Stimulated activated CD8-positive, alpha-beta memory T cell treated with anti-CD3 and anti-CD28 coated beads, Interleukin-7, amount 100 ng/mL, for 24 hours (primary cell): ENCODE results near the gene PILRA.
"Not testable (repeated sequence)": the region's sequence is repeated elsewhere in the genome, so short reads cannot be mapped to it uniquely, and the experiment has no call there.

ENCODE experiments used
- DNase-seq: peaks from one replicate; pipeline ENCODE4 v3.0.0-alpha.2; 2020; ENCODE audit warnings: low read depth

Gene PILRA

DNA sequence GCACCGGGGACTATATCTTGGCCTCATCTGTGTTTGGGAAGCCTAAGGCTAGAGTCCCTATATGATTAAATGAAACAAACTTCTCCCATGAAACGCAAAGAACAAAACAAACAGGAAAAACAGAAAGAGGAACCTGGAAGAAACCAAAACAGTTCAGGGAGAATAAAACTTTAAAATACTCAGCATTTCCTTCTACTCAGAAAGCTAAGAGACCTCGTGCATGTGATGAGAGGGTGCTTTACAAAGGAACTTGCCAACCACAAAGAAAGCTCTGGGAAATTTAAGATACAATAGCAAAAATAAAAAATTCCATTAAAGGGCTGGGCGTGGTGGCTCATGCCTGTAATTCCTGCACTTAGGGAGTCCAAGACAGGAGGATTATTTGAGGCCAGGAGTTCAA, 6.9 kb downstream of the PILRA start:
- no peak for DNase-seq

DNA sequence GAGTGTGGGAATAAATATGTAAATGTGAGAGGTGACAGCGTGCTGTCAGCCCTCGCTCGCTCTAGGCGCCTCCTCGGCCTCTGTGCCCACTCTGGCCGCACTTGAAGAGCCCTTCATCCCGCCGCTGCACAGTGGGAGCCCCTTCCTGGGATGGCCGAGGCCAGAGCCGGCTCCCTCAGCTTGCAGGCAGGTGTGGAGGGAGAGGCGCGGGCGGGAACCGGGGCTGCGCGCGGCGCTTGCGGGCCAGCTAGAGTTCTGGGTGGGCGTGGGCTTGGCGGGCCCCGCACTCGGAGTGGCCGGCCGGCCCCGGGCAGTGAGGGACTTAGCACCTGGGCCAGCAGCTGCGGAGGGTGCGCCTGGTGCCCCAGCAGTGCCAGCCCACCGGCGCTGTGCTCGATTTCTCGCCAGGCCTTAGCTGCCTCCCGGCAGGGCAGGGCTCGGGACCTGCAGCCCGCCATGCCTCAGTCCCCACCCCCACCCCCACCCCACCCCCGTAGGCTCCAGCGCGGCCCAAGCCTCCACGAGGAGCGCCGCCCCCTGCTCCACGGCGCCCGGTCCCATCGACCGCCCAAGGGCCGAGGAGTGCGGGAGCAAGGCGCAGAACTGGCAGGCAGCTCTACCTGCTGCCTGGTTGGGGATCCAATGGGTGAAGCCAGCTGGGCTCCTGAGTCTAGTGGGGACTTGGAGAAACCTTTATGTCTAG, 8.4 kb downstream of the PILRA start:
- DNase-seq: not testable (repeated sequence)

DNA sequence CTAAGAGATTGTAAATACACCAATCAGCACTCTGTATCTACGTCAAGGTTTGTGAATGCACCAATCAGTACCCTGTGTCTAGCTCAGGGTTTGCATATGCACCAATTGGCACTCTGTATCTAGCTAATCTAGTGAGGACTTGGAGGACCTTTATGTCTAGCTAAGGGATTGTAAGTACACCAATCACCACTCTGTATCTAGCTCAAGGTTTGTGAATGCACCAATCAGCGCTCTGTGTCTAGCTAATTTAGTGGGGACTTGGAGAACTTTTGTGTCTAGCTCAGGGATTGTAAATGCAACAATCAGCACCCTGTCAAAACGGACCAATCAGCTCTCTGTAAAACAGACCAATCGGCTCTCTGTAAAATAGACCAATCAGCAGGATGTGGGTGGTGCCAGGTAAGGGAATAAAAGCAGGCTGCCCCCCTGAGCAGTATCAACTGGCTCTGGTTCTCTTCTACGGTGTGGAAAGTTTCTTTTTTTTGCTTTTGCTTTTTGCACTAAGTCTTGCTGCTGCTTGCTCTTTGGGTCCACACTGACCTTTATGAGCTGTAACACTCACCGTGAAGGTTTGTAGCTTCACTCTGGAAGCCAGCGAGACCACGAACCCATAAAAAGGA, 9.1 kb downstream of the PILRA start:
- DNase-seq: not testable (repeated sequence)

DNA sequence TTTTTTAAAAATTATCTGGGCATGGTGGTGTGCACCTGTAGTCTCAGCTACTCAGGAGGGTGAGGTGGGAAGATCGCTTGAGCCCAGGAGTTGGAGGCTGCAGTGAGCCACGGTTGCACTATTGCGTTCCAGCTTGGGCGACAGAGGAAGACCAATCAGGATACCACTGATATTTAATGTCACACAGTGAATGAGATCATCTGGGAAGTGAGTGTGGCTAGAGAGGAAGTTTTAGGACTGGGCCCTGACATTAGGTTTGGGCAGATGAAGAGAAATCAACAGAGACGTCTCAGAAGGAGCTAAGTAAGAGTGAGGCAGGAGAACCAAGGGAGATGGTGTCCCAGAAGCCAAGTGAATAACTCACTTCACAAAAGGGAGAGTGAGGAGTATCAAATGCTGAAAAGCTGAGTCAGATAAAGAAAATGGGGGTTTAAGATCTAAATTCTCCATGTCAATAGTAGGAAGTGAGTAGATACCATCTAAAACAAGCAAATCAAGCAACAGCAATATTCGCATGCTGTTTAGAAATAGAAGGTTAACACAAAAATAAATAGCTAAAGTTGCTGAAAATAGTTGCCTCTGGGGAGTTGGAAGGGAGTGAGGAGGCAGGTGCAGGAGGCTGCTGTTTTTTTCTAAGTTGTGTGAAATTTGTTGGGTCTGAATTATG, 11.5 kb downstream of the PILRA start:
- DNase-seq: no peak

DNA sequence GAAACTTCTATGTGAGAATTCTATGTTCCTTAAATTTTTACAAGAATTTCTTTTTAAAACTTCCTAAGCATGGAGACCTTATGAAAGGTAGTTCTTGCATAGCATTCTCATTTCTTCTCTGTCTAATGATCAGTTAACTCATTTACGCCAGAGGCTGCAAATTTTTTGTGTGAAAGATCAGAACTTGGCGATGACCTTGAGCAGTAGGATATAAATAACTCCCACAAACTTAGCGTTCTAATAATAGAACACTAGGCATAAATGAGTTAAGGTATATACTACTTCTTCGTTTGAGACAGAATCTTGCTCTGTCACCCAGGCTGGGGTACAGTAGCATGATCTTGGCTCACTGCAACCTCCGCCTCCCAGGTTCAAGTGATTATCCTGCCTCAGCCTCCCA, 13.7 kb downstream of the PILRA start:
- DNase-seq: no peak

DNA sequence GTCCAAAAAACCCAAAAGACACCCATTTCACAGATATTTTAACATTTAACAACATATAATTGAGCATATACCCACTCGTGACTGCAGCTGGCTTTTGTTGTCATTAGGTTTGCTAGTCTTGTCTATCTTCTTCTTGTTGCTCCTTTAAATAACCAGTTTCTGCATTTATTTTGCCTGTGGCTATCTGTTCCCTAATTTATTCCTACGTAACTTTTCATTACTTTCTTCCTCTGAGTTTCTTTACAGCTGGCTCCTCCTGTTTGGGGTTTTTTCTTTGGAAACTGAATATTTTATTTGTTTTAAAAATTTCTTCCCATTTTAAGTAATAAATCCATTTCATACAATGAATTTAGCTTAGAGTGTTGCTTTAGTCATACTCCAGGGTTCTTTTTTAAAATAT, 14.4 kb downstream of the PILRA start:
- no peak for DNase-seq

DNA sequence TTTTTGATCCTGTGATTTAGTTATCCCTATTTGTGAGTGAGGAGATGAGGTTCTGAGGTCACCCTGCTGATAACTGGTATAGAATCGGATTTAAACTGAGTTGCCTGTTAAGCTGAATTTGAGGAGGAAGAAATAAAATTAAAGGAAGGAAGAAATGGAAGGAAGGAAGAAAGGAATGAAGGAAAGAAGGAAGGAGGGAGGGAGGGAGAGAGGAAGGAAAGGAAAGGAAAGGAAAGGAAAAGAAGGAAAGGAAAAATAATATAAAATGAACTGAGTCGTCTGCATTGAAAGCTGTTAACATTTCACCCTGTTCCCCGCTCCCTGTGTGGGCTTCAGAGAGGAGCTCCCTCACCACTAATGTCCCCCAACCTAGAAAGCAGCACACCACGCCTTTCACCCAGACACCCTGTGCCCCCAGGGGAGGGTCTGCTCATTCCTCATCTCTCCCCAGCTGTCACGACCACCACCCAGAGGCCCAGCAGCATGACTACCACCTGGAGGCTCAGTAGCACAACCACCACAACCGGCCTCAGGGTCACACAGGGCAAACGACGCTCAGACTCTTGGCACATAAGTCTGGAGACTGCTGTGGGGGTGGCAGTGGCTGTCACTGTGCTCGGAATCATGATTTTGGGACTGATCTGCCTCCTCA, 16.3 kb downstream of the PILRA start:
- no peak for DNase-seq

DNA sequence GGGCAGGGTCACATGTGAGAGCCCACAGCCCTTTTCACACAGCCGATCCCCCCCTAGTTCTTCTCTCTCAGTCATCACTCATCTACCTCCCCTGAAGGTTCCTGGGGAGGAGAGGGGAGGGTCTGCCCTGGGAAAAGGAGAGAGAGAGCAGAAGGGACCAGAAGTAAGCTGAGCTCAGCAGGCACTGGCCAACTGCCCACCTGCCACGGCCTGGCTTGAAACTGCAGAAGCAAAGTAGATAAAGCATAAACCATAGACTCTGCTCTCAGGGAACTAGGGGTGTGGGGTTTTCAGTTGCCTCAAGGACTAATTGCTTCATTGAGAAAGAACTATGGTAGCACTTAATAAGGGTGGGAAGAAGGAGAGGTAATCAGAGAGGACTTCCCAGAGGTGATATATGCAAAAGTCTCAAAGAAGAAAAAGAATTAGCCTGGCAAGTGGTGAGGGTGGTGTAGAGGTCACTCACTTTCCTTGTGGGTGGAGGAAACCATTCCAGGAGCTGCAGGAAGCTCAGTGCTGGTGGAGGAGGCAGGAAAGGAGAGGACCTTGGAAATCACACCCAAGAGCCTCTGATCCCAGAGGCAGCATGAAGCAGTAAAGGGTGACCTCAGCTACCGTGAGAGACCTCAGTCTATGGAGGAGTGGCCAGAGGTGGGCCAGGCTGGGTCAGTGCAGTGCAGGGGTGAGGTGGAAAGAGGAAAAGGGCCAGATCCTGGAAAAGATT, 17.2 kb downstream of the PILRA start:
- no peak for DNase-seq

DNA sequence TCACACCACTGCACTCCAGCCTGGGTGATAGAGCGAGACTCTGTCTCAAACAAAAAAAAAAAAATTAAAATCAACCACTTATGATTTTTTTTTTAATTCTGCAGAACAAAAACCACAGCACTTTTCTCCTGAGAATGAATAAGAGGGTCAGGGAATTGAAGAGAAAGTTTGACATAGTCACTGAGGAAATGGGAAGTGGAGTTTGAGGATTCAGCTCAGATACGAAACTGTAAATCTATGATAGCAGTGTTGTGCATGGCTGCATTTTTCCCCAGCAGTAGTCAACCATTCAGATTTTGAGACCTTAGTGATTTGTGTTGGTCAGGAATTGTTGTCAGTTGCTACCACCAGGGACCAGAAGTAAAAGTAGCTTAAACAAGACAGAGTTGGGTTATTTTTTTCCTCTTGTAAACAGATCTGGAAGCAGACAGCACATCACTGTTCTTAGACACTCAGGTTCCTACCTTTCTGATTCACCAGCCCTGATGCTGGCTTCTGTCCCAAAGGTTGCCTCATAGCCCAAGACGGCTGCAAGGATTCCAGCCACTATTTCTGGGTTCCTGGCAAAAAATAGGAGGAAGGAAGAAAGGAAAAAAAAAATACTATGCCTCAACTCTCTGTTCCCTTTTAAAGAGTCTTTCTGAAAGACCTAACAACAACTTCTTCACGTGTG, 20.1 kb downstream of the PILRA start:
- no peak for DNase-seq

DNA sequence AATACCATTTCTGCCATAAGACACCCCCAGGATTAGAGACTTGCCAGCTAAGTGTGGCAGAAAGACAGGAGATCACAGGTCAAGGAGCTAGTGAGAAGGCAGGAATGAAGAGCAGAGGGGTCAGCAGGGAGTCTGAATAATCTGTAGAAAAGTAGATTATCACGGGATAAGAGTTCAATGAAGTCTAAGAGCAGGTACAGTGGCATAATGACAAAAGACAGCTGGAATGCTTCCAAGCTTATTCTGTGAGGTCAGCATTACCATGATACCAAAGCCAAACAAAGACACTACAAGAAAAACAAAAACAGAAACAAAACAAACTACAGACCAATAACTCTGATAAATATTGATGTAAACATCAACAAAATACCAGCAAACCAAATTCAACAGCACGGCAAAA, 20.8 kb downstream of the PILRA start:
- DNase-seq: no peak

DNA sequence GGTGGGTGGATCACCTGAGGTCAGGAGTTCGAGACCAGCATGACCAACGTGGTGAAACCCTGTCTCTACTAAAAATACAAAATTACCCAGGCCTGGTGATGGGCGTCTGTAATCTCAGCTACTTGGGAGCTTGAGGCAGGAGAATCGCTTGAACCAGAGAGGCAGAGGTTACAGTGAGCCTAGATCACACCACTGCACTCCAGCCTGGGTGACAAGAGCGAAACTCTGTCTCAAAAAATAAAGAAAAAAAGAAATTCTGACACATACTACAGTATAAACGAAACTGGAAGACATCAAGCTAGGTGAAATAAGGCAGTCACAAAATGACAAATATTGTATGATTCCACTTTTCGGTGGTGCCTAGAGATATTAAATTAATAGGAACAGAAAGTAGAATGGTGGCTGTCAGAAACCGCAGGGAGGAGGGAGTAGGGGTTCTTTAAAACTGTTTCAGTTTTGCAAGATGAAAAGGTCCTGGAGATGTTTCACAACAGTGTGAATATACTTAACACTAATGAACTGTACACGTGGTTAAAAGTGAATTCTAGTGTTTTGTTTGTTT, 23.2 kb downstream of the PILRA start:
- DNase-seq: no peak

DNA sequence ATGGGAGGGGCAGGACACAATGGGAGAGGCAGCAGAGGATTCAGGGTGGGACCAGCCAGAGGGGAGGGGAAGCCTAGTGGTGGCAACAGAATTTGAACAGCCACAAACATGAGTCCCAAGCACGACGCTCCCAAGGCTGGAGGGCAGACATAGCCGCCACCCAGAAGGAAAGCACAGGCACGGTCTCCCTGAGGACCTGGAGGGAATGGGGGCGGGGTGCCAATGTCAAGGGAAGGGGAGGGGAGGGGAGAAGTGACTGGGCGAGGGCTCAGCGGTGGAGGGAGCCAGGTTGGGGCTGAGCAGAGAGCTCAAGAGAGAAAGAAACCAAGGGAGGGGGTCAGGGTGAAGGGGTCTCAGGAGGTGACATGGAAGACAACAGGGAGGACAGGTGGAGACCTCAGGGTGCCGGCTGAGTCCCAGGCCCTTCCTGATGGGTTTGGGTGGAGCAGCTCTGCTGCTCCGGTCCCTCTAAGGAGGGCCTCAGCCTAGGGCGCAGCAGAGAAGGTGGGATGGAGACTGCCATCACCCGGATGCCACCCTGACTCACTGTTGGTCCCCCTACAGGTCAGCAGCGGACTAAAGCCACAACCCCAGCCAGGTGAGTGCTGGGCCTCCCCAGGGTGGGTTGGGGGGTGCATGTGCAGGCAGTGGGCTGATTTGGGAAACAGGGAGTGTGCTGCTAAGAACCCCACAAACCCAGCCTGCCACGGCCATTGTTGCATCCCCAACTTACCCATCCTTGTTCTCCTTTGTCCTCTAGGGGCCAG, 24.2 kb downstream of the PILRA start:
- DNase-seq: no peak

DNA sequence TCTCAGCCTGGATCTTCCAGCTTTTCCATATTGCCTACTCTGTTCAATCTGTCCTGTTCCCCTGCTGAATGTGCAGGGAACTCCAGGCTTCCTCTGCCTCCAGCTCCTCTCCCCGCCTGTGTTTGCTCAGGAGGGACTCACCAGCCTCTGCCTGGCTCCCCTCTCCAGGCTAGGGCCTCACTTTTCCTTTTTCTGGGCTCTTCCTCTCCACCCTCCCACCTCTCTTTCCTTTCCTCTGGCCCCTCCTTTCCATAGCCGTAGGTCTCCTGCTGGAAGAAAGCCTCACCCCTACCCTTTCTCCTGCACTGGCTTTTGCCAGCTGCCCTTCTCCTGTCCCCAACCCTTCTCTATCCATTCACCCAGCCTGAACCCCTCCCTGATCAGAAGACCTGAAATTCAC, 25.0 kb downstream of the PILRA start:
- DNase-seq: no peak

DNA sequence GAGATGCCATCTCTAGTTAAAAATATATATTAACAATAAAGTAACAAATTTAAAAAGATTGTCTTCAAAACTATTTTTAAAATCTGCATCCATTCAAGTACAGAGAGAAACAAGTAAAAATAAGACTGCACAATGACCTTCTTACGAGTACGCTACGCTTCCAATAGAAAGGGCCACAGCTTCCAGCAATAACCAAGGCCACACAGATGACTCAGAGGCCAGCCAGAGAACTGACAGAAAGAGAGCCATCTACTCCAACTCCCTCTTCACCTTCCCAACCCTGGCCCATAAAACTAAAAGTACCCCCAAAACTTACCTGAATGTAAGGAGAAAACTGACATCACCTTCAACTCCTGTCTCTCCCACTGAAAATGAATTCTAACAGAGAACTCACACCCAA, 26.8 kb downstream of the PILRA start:
- no peak for DNase-seq

DNA sequence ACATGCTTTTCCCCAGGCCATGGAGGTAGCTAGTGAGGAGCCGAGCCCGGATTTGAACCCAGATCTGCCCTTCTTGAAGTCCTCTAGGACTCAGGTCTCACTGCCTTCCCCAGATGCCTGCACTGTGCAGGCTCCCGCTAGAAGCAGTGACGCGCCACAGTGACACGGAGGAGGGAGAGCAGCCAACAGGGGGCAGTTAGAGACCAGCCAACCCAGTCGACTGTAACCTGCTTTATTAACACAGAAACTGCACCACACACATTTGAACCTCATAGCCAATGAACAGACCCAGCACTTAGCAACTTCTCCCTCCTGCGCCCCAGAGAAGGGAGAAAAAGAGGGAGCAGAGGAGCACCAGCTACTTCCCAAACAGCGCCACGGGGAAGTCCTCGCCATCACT, 27.4 kb downstream of the PILRA start:
- no peak for DNase-seq

DNA sequence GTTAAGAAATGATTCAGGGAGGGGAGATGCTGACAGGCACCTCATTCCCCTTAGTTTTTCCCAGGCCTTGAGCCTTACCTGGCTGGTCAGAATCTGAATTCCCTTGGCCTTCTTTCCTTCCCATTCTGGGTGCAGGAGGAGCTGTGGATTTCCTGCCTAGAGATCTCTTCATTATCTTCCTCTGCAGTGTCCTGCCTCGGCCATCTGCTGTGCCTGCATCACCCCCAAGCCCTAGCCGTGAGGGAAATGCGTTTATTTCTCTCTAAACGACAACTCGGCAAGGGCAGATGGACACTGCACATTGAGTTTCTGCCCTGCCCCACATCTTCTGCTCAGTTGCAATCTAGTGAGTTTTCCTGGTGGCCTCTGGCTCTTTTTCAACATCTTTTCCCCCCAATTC, 28.5 kb downstream of the PILRA start:
- no peak for DNase-seq

DNA sequence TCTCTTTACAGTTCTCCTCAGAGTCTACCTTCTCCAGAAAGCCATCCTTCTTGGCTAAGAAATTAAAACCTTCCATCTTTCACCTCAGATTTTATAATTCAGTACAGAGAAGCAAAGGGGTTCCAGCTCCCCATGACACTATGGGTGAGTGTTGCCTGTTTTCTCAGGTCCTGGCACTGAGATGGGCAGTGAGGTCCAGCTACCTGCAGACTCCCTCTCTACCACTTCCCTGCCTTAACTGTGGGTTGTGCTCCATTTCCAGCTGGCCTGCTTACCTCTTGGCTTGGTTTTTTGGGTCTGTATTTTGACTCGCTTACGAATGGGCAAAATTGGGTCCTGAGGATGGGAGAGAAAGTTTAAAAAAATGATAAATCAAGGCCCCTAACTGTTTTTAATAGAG, 29.0 kb downstream of the PILRA start:
- DNase-seq: no peak

DNA sequence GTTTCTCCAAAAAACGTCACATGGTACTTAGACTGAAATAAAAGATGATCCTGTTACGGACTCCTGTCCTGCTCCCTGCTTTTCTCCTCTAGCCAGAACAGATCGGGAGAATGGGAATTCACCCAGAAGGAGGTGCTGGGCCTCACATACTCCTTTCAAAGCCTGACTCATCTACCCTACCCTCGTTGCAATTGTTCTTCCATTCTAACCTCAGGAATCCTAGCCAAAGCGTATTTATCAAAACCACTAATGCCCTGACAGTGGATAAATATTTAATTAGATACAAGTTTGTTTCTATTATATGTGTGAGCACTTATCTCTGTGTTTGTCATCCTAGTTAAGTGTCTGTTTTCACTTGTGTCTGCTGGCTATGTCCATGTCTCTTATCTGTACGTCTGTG, 33.5 kb downstream of the PILRA start:
- no peak for DNase-seq

DNA sequence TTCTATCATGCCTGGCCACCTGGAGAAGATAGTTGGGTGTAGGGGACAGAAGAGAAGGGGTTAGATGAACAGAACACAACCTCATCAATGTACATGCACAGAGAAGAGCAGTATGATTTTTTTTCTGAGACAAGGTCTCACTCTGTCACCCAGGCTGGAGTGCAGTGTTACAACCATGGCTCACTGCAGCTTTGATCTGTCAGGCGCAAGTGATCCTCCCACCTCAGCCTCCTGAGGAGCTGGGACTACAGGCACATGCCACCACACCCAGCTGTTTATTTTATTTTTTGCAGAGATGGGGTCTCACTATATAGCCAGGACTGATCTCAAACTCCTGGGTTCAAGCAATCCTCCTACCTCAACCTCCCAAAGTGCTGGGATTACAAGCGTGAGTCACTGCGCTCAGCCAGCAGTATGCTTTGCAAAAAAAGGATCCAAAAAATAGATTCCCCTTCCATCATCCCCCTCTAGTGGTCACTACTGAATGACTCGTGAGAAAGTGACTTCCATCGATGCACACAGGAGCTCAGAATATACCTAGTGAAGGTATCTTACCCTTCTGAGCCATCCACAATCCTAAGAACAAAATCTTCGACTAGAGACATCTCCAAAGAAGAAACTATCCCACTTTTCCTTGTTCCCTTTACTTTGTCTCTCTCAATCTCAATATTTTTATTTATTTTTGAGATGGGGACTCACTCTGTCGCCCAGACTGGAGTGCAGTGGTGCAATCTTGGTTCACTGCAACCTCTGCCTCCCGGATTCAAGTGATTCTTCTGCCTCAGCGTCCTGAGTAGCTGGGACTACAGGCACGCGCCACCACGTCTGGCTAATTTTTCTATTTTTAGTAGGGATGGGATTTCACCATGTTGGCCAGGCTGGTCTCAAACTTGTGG, 34.2 kb downstream of the PILRA start:
- no peak for DNase-seq

DNA sequence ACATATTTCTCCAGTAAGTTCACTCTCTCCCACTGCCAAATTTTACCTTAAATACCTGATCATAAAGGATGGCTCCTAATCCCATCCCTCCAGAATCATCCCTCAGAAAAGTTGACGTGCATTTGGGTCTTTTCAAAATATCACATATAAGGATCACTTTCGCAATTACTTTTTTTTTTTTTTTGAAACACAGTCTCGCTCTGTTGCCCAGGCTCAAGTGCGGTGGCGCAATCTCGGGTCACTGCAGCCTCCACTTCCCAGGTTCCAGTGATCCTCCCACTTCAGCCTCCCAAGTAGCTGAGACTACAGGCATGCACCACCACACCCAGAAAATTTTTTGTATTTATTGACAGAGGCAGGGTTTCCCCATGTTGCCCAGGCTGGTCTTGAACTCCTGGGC, 37.8 kb downstream of the PILRA start:
- DNase-seq: no peak
